HG02938 (cell line): Measurements from ENCODE around the gene ROPN1B.
"Not testable (repeated sequence)": the region's sequence is repeated elsewhere in the genome, so short reads cannot be mapped to it uniquely, and the experiment has no call there.

Experiments used
- ATAC-seq: cut with Tn5 transposase; IDR thresholded peaks from one replicate; pipeline ENCODE4 v1.9.1; 2021; ENCODE audit warnings: mild to moderate bottlenecking, moderate library complexity; ENCODE audit not compliant: unreplicated experiment

Gene ROPN1B

GRCh38 chr3:125957674-125958510 lies 11.1 kb upstream of the ROPN1B start:
- no peak for ATAC-seq

- ATAC-seq, result no peak
These were observed 10.3 kb upstream of the ROPN1B start for GRCh38 chr3:125958511-125959316.

GRCh38 chr3:125959317-125960065 lies 9.5 kb upstream of the ROPN1B start:
- ATAC-seq, result no peak

GRCh38 chr3:125960066-125960424 lies 8.9 kb upstream of the ROPN1B start:
- ATAC-seq, result no peak

GRCh38 chr3:125960456-125961288 lies 8.3 kb upstream of the ROPN1B start:
- no peak for ATAC-seq

GRCh38 chr3:125961289-125961589 lies 7.7 kb upstream of the ROPN1B start:
- ATAC-seq, result no peak

- not testable (repeated sequence) for ATAC-seq
These were observed 5.1 kb upstream of the ROPN1B start for GRCh38 chr3:125963834-125964233.

GRCh38 chr3:125965505-125965904 lies 3.5 kb upstream of the ROPN1B start:
- ATAC-seq, result no peak

- ATAC-seq, result no peak
These were observed 1.8 kb upstream of the ROPN1B start for GRCh38 chr3:125967156-125967555.

- not testable (repeated sequence) for ATAC-seq
These were observed 857 bp upstream of the ROPN1B start for GRCh38 chr3:125968121-125968520.

- ATAC-seq, result peak; percentile 58
These were observed 3.3 kb downstream of the ROPN1B start for GRCh38 chr3:125971997-125972944.

GRCh38 chr3:125975245-125976002 lies 6.4 kb downstream of the ROPN1B start:
- not testable (repeated sequence) for ATAC-seq

- not testable (repeated sequence) for ATAC-seq
These were observed 7.0 kb downstream of the ROPN1B start for GRCh38 chr3:125976003-125976390.

- not testable (repeated sequence) for ATAC-seq
These were observed 8.1 kb downstream of the ROPN1B start for GRCh38 chr3:125977104-125977503.

GRCh38 chr3:125984951-125985350 lies 16.0 kb downstream of the ROPN1B start:
- ATAC-seq, result not testable (repeated sequence)

- no peak for ATAC-seq
These were observed 21.4 kb downstream of the ROPN1B start for GRCh38 chr3:125990253-125990970.

GRCh38 chr3:125996751-125997150 lies 27.8 kb downstream of the ROPN1B start:
- ATAC-seq, result not testable (repeated sequence)

GRCh38 chr3:126002189-126002588 lies 33.2 kb downstream of the ROPN1B start:
- ATAC-seq, result no peak
